GM21423 (cell line): ENCODE data around the gene THSD7B.
"Not testable (repeated sequence)": the region's sequence is repeated elsewhere in the genome, so short reads cannot be mapped to it uniquely, and the experiment has no call there.

Experiments
- ATAC-seq: cut with Tn5 transposase; IDR thresholded peaks from one replicate; pipeline ENCODE4 v1.9.1; 2021; ENCODE audit warnings: mild to moderate bottlenecking, moderate library complexity; ENCODE audit not compliant: unreplicated experiment

The THSD7B gene

DNA sequence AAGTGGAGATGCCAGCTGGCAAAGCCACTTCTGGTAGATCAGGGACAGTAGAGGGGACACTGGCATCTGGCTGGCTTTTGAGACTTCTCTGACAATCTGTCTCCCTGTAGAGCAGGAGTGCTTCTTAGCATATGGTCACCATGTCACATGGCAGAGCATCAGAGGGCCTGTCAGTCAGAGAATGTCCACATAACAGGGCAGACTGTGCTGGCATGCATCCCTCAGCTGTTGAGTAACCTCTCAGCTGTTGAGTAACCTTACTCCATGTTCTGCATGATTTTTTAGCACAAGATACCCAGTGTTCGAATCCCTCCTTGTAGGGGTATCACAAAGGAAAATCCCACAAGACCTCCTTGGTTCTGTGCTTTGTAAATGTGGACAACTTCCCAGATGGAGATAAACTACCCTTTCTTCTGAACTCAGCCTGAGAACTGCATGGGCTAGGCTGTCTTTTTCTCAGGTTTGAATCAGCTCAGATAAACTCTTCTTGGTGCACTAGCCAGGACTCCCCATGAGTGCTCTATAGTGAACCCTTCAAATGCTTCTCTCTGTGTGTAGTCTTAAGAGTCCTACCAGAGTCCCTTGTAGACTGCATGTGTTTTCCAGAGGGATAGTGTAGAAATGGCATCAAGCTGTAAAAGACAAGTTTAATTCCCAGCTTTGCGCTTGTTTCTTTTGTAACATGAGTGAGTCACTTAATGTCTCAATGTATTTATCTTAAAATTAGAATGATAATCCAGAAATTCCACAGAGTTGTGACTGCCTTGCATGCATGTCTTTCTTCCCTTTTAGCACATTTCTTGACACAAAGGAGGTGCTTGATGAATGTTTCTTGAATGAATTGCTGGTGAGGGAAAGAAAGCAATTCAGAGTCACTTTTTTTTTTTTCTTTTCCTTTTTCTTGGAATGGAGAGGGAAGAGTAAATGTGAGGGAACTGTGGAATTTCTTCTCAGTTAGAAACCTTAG is 756.6 kb downstream of the THSD7B start:
- ATAC-seq, result no peak

DNA sequence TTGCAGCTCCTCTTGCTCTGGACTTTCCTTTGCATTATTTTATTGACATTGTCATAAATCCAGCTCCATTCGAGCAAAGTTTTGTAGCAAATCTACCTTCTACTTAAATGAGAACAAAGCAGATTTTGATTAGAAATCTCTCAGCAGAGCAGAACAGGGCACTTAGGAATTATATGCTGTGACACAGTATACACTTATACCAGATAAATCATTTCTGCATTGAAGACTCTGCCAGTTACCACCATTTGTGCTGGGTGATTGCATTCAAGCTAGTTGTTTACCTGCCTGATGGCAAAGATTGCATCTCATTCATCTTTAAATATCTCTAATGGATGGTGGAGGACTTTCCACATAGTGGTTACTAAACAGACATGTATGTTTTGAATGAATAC is 757.3 kb downstream of the THSD7B start:
- ATAC-seq, result no peak

DNA sequence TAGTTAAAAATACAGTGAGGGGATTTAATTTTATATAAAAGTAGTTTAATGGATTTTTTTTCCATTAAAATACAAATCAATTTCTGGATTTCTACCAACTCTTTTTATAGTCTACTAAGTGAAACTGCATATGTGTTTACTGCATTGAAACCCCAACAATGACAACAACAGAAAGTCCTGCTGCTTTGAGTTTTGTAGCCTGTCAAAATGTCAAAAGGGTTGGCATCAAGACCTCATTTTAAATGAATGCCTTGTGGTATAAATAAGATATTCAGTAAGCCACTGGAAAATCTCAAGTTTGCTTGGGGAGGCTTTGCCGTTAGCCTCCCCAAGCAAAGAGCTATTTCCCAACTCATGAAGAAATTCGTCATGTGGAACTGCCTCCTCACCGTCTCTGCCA is 758.6 kb downstream of the THSD7B start:
- no peak for ATAC-seq

DNA sequence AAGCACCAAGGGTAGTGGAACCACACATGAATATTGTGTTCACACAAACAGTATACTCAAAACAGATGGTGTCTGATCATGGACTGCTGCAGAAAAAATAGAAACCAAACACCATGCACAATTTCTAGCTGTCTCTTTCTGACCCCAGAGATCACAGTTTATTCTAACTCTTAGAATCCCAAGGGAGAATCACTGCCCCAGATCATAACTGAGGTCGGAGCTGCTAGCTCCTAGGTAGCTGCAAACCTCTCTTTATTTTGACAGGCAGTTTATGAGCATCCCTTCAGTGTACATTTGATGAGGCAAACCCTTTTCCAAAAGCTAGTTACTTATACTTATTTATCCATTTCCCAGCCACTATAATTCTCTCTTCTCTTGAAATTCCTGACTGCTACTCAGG is 759.8 kb downstream of the THSD7B start:
- ATAC-seq, result no peak

DNA sequence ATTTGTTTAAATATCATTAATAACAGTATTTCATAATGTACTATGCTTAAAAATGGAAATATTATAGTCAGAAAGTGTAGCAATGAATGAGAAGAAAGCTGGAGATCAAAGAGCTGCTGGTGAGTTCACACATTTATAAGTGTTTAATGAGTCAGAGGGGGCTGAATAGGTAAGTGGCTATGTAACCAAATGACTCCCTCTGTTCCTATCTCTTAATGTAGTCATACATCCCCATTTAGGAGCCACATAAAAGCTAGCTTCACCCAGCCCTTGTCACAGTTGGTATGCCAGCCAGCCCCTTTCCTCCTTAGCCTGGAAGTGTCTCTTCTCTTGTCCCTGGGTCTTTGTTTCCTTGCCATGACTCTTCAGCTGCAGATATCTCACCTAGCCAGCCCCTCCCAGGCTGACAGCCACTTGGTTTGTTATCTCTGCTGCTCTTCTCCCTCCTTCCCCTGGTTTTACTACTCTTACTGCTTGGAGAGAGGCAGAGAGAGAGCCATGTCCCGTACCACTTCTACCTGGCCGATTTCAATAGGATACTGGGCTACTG is 760.4 kb downstream of the THSD7B start:
- no peak for ATAC-seq

DNA sequence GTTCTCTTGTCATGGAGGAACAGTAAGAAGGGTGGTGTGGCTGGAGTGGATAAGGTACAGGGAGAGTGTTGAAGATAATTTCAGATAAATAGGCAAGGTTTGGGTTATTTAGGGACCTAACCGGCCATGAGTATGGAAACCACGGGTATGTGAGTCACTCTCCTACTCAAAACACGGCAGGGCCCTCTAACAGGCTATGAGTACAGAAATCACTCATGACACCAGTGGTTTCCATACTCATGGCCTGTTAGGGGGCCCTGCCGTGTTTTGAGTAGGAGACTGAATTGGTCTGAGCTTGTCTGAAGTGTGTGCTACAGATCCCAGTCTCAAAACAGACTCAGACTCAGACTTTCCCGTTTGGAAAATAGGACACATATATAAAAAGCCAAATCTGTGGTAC is 770.6 kb downstream of the THSD7B start:
- ATAC-seq, result no peak

DNA sequence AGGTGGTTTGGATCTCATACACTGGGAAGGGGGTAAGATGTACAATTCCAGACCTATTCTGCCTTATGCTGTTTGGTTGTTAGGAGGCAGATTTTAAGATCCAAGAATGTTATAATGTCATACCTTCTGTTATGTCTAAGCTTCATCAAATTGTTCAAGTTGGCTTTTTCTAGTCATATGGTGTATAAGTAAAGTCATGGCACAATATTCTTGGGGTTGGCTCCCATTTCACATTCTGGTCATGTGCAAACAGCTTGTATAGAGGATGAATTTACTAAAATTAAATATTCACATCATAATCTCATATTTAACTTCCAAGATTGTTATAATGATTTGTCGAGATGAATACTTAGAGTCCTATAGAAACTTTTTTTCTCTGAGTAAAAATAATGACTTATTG is 774.0 kb downstream of the THSD7B start:
- ATAC-seq, result no peak

DNA sequence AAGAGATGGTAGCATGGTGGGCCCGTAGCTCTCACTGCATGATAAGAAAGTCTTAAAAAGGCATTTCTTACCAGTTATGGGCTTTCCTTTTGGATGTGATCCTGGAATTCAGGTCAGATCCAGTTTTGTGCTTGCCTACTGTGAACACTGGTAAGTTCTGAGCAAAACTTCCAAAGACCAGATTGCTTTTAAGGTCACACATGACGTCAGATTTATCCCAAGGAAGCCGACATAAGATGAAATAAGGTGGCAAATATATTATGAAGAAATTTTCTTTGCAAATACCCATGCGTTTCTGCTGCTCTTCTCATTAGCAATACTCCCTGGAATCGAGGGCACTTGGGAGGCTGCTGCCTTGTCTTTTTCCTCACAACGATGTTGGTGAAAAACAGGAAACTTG is 782.5 kb downstream of the THSD7B start:
- no peak for ATAC-seq

DNA sequence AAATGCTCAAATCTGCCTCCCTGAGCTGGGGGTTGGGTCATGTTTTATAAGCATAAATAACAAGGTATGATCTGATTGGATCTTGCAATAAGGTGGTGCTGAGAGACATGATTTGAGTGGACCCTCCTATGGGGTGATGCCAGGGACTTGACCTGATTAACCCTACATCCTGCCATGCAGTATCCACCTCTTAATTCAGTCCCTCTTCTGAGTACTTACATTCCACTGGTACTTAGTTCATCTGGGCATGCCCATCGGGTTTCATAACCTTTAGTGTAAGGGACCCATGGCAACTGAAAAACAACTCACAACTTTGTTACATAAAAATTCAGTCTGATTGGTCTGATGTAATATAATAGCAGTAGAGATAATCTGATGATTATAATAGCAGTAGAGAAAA is 801.0 kb downstream of the THSD7B start:
- ATAC-seq, result no peak

DNA sequence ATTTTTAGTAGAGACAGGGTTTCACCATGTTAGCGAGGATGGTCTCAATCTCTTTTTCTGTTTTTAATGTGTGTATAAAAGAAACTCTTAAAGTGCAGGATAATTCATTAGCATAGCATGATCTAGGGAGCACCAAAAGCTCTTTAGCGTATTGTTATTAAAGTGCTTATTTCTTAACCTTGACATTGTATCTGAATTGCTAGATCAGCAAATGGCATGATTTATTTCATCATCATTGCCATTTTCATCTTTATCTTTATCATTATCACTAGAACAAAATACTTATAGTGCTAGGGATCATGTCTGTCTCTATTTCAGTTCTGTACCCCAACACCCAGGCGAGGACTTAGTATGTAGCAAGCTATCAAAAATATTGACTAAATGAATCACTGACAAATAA is 805.1 kb downstream of the THSD7B start:
- ATAC-seq, result no peak

DNA sequence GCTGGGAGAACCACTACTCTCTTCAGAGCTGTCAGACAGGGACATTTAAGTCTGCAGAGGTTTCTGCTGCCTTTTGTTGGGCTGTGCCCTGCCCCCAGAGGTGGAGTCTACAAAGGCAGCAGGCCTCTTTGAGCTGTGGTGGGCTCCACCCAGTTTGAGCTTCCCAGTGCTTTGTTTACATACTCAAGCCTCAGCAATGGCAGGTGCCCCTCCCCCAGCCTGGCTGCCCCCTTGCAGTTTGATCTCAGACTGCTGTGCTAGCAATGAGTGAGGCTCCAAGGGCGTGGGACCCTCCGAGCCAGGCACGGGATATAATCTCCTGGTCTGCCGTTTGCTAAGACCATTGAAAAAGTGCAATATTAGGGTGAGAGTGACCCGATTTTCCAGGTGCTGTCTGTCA is 822.5 kb downstream of the THSD7B start:
- ATAC-seq, result not testable (repeated sequence)

DNA sequence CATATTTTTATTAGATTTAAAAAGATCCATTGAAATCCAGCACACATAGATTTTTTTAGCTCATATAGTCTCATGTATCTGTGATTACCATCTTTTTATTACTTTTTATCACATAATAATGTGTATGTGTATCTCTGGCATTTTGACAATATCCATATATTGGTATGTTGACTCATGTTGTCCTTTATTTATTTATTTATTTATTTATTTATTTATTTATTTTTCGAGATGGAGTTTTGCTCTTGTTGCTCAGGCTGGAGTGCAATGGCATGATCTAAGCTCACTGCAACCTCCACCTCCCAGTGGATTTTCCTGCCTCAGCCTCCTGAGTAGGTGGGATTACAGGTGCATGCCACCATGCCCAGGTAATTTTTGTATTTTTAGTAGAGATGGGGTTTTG is 823.2 kb downstream of the THSD7B start:
- not testable (repeated sequence) for ATAC-seq

DNA sequence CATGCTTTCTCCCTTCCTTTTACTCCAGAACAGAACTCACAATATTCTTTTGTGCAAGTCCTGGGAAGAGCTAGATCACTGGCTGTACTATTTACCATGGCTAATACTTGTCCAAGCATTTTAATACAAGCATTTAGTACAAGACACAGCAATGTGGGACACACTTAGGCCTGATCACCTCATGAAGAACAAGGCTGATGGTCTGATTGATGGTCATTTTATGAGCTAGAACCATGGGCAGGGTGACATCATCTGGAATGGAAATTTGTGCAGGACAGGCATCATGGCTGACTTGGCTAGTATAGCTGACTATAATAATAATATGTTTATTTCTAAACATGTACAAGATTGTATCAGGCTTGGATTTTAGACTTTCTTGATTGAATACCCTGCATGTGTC is 824.8 kb downstream of the THSD7B start:
- no peak for ATAC-seq

DNA sequence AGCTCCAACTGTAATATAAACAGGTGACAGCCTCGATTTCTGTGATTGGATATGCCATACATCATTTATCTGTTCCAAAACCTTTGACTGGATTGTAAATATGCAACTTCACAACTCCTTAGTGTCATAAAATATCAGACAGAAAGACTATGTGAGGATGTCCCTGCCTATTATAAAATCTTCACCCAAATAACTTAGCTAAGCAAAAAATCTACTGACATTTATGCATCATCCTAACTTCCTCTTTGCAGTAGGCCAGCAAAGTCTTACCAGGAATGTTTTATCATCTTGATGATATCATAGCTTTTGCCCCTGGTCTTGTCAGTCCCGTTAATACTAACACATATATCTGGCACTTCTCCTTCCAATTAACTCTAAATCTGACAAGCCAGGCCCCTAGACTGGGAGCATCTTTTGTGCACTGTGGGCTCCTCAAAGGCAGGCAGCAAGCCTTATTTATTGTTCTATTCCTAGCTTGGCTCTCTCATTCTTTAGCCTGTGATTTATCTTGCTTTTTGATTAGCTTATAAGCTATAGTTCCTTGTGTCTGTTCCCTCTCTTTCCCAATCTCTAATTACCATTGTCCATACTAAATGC is 842.5 kb downstream of the THSD7B start:
- ATAC-seq, result no peak

DNA sequence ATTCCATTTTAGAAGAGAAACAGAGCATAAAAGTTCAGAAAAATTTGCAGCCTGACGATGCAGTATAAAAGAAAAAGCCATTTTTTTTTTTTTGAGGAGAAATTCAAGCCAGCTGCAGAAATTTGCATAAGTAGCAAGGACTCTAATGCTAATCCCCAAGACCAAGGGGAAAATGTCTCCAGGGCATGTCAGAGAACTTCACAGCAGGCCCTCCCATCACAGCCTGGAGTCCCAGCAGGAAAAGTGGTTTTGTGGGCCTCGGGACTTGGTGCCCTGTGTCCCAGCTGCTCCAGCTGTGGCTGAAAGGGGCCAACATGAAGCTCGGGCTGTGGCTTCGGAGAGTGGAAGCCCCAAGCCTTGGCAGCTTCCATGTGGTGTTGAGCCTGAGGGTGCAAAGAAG is 873.6 kb downstream of the THSD7B start:
- ATAC-seq, result no peak

DNA sequence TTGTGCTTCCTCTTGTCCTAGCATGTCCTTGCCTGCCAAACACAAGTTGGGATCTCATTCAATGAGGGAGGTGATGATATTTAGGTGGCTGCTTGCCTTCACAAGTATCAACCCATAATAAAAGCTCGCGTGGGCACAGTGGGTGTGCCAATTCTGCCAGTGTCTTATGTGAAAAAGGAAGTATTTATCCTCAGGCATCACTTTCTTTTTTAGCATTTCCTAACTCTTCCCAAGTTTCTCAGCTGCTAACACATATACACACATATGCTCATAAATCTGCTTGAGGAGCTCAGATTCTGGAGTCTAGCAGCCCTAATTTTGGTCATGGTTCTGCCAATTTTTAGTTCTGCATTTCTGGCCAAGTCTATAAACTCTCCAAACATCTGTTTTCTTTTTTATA is 879.4 kb downstream of the THSD7B start:
- no peak for ATAC-seq

DNA sequence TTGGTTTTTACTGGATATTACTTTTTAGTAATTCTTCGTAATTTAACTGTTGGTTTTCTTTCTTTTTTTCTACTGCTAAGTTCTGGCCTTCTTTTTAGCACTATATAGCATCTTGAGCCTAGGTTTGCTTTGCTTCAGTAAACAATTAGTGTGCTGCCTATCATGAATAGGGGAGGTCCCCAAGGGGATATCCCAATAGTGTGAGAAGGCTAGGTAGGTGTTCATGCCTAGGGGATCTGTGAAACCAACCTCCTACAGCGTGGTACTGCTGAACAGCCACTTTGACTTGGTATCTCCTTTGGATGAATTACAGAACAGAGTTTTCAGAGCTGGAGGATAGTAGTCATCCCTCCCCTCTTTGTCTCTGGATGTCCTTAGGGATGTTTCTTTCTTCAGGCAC is 888.7 kb downstream of the THSD7B start:
- ATAC-seq, result no peak

DNA sequence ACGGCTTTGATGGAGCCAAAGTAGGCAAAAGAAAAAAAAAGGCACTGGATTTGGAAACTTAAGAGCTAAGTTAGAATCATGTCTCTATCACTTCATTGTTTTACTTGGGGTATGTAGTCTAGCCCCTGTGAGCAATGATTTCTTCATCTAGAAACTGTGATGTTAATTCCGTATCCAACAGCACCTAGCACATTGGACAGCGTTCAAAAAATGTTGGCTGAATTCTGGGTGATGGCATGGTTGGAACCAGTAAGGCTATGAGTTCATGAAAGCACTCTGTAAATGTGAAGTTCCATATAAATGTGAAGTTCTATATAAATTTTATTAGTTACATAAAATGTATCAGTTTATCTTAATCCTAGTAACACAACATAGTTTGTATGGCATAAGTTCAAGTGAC is 890.5 kb downstream of the THSD7B start:
- no peak for ATAC-seq

DNA sequence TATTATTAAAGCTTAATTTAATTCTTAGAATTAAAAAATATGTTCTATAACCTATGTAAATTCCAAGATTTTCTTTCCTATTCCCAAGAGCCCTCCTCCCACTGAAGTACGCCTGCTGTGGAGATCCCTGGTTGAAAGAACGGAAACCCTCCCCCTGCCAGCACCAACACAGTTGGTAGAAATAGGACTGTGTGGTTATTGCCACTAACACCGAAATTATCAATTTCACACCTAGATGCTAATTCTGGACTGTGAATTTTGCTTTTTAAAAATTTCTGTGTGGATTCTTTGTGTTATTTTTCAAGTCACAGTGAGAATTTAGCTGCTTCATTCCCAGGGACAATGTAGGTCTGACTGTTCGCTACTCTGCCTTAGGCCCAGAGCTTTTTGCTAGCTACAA is 893.1 kb downstream of the THSD7B start:
- ATAC-seq, result no peak

DNA sequence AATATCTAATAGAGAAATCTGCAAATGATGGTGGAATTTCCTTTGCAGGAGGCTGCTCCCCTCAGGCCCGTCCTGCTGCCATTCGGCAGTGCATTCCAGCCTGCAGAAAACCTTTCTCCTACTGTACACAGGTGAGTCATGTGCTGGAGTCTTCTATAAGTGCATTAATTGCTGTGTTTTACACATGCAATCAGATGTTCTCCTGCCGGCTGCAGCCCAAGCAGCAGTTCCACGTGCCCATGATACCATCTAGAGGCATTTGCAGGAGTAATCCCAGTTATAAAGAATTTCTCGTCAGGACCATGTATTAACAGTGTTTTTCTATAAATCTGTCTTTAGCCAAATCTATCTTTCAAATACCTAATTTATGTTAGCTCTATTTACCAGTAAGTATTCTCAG is 894.3 kb downstream of the THSD7B start:
- ATAC-seq, result no peak

DNA sequence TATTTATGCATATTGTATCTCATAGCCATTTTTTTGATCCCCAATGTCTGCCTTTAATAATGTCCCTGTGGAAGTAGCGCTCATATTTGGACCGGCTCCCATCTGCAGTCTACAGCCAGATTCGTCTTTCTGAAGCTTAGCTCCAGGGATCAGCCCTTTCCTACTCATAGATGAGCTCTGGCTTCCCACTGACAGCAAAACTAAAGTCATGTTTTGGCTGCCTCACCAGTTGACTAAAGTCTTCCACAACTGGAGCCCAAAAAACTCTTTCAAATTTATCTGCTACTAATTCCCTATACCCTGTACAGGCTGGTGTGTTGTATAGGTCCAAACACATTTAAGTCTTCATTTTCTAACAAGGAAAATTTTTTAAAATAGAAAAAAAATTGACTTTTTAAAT is 904.8 kb downstream of the THSD7B start:
- no peak for ATAC-seq

DNA sequence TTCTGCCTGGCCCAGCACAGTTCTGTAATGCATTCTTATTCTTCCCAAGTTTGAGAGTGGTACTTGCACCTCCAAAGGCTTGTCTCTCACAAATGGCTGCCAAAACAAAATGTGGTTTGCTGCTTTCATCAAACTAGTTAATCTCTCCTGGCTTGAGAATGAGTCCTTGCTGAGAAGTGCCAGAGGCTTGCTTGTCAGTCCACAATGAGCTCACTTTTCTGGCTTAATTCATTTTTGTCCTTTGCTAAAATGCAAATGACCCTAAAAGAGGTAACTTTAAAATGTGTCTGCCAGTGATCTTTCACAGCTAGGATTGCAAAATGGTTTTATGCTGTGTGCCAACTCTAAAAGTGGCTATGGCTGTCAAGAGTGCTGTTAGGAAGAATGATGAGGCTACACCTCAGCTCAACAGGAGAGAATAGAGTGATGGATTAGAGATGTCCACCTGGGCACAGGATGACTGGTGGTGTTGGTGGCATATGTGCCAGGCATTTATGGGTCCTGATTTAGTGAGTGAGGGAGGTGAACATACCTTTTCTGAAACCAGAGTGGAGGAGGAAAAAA is 907.7 kb downstream of the THSD7B start:
- no peak for ATAC-seq
